HG02884 (cell line): ENCODE data around the gene DHRS7B.
"Not testable (repeated sequence)": the region's sequence is repeated elsewhere in the genome, so short reads cannot be mapped to it uniquely, and the experiment has no call there.

ENCODE experiments used
- ATAC-seq: cut with Tn5 transposase; IDR thresholded peaks from one replicate; pipeline ENCODE4 v1.9.1; 2021; ENCODE audit warnings: mild to moderate bottlenecking, moderate library complexity; ENCODE audit not compliant: unreplicated experiment

Gene DHRS7B

GRCh38 chr17:21176773-21177395 is 50.1 kb downstream of the DHRS7B start:
- no peak for ATAC-seq

- no peak for ATAC-seq
Measured at GRCh38 chr17:21177401-21177800, 50.6 kb downstream of the DHRS7B start.

DNA sequence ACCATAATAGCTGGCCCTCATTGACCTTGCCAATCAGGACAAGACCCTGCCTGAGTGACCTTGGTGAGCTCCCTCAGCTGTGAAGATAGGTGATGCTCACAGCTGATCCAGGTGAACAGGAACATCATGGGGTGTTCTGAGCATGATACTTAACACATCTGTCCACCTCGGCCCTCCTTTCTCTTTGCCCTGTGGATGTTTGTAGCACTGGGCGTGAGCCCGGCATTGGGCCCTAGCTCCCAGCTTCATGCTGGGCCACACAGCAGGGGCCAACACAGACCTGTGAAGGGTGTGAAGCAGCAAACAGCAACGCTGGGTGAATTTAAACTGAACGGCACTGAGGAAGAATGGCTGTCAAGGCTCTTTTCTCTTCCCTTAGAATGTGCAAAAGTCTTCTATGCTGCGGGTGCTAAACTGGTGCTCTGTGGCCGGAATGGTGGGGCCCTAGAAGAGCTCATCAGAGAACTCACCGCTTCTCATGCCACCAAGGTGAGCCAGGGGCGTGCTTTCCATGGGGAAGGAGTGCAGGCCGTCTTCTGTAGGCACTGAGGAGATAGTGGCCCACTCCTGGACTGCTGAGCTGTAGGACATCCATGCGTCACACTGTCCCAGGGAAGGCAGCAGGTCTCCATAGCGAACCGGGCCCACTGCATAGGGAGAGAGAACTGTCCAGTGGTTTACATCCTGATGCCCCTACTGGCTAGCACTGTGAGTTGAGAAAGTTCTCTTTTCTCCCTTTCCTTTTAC is 51.3 kb downstream of the DHRS7B start:
- ATAC-seq: no peak

GRCh38 chr17:21183468-21183867 is 56.7 kb downstream of the DHRS7B start:
- ATAC-seq: no peak

DNA sequence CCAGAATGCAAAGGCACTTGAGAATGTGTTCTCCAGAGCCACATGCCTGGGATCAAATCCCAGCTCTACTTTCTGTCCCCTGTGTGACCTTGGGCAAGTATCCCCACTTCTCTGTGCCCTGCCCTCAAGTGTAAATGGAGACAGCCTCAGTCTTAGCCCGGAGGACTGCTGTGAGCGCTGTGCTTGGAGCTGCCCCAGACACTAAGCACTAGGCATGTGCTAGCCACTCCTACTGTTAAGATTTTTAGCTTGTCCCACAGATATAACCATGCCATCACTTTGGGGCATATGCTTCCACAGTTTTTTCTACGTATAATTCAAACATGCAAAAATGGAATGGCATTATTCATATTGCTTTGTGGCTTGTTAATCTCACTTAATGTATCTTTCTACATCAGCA is 57.8 kb downstream of the DHRS7B start:
- no peak for ATAC-seq

- ATAC-seq: no peak
Measured at GRCh38 chr17:21185061-21185460, 58.3 kb downstream of the DHRS7B start.

- no peak for ATAC-seq
Measured at GRCh38 chr17:21186399-21187187, 59.8 kb downstream of the DHRS7B start.

- ATAC-seq: no peak
Measured at GRCh38 chr17:21189361-21189760, 62.6 kb downstream of the DHRS7B start.

GRCh38 chr17:21190078-21190477 is 63.3 kb downstream of the DHRS7B start:
- no peak for ATAC-seq

GRCh38 chr17:21191698-21192097 is 64.9 kb downstream of the DHRS7B start:
- ATAC-seq: no peak

- not testable (repeated sequence) for ATAC-seq
Measured at GRCh38 chr17:21192414-21192813, 65.7 kb downstream of the DHRS7B start.

GRCh38 chr17:21193031-21193430 is 66.3 kb downstream of the DHRS7B start:
- ATAC-seq: no peak

DNA sequence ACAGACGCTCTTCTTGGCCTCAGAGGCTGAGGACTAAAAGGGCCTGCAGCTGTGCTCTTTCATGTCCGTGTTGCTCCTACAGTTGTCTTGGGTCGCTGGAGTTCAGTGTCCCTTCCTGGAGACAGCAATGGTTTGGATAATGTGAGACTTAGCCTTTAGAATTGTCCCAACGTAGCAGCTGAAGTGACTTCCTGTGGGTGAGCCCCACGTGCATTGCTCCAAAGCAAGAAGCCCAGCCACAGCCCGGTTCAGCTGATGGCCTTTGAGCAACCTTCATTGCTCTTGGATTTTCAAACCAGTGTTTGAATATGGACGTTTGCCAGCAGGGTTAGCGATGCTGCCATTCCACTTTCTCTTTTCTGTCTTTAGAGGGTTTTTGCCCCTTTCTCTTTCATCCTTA is 67.5 kb downstream of the DHRS7B start:
- ATAC-seq: no peak

- ATAC-seq: no peak
Measured at GRCh38 chr17:21194703-21195102, 67.9 kb downstream of the DHRS7B start.

DNA sequence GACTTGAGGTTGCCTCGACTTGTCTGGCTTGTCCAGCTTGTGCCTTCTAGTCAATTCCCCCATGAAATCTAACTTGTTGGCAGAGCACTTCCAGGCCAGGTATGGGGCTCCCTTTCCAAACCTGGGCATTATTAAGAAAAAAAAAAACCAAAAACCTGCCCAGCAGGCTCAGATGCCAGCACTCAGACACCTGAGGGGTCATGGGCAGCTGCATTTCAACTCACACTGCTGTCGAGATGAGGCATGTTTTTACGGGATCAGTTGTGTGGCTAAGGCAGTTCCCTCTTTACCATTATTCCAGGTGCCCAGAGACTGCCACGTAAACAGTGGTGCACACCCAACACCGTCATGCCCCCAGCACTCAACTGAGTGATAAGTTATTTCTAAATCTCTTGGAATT is 69.4 kb downstream of the DHRS7B start:
- no peak for ATAC-seq

DNA sequence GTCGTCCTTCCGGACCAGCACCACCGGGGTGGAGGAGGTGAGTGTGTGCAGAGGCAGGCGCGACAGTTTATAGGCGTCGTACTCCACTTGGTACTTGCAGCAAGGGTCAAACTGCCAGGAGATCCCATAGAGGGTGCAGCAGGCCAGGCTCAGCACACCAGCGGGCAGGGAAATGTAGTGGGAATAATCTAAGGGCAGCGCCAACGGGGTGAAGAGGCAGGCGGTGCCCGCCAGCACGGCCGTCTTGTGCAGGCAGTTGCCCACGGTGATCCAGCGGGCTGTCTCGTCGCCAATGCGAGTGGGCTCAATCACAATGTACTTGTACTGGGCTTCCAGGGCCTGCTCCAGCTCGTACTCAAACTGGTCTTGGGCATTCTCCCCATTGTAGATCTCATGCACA is 71.6 kb downstream of the DHRS7B start:
- no peak for ATAC-seq

GRCh38 chr17:21199311-21199710 is 72.5 kb downstream of the DHRS7B start:
- no peak for ATAC-seq

- ATAC-seq: no peak
Measured at GRCh38 chr17:21199856-21200255, 73.1 kb downstream of the DHRS7B start.

DNA sequence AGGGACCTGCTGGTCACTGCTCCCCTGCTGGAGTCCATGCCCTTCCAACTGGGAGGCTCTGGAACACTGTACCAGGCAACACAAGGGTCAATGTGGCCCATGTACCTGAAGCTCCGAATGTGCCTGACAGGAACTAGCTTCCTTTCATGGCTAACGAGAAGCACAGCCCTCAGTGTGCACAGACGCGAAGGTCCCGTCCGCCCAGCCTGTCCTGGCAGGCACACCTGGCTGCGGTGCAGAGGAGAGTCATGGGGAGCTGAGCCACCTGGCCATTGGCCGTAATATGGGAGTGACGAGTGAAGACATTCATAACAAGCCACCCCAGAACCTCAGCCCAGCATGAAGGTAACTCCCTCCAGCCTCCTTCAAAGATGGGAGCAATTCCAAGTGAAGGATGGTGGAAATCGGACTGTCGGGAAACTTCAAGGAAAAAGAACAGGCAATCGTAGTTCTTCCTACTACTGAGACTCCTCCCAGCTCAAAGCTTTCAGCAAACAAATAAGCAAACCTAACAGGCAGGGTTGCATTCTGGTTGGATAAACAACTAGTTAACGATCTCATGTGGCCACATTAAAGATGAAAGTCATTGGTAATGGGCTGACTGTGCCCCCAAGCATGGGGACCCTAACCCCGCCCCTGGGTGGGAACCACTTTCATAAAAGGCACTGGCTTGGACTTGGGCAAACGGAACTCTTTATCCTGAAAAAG is 74.0 kb downstream of the DHRS7B start:
- ATAC-seq: no peak

GRCh38 chr17:21201298-21201595 is 74.5 kb downstream of the DHRS7B start:
- no peak for ATAC-seq

DNA sequence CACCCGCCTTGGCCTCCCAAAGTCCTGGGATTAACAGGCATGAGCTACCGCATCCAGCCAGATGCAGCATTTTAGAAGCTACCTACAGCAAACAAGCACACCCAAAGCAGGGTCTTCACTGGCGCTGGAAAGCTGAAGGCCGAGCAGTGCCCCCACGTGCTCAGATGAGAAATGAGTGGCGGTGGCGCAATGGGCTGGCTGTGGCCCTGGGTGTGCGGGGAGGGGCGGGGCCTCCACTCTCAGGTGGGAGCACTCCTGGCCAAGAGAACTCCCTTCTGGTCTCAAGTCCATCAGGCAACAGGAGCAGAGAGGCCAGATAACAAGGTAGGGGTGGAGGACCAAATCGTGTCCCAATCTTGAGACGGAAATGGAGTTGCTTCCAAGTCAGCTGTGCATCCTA is 75.1 kb downstream of the DHRS7B start:
- ATAC-seq: no peak
